GM12878 (cell line): Measurements from ENCODE around the gene C20orf173. TPM values are rescaled to one million over a fixed set of nuclear protein-coding genes. Genes with fewer than 3 reads are reported as not detected.

Source experiments
- ATAC-seq: fragments of 200-7000 bp; cut with Tn5 transposase; 3 replicates; pipeline ENCODE4 v1.9.1; 2020; ENCODE audit warnings: mild to moderate bottlenecking, moderate library complexity
- BruUV-seq: library from RNA; stranded (reverse); fragments of 400-500 nt; replicated peaks from 2 replicates; lab custom pipeline; 2021; lab: Mats Ljungman, UMichigan
- CTCF ChIA-PET: fragments of 300-600 bp; sonication (Branson Sonifier 250); formaldehyde crosslinking; extraction: SDS; loops from one replicate; lab custom pipeline; 2021; ENCODE audit warnings: inconsistent platforms; lab: Yijun Ruan, JAX
- POLR2A ChIA-PET: fragments of 350-600 bp; formaldehyde crosslinking; extraction: SDS; loops from one replicate; lab custom pipeline; 2021; ENCODE audit warnings: inconsistent platforms; lab: Charles Lee
- RAD21 ChIA-PET: fragments of 300-600 bp; sonication (Branson Sonifier 250); formaldehyde crosslinking; loops from one replicate; lab custom pipeline; 2023; ENCODE audit warnings: antibody characterized with exemption; ENCODE audit not compliant: unreplicated experiment; lab: Charles Lee
- SMC1A ChIA-PET: fragments of 300-600 bp; sonication (Branson Sonifier 250); formaldehyde crosslinking; loops from one replicate; lab custom pipeline; 2023; ENCODE audit not compliant: unreplicated experiment, uncharacterized antibody; lab: Charles Lee
- DNase-seq: peaks from one replicate; pipeline ENCODE4 v3.0.0-alpha.2; 2011; ENCODE audit warnings: low read depth, low spot score
- FAIRE-seq: peaks from 3 replicates; lab custom pipeline; 2011; peaks lifted over from hg19 to GRCh38; lab: Jason Lieb, UNC
- H2AFZ ChIP-seq: 2 replicates; pipeline ENCODE4 v1.6.0; 2011; ENCODE audit warnings: low read depth, low read length, control low read depth; ENCODE audit not compliant: control insufficient read depth
- H3K27ac ChIP-seq: 2 replicates; pipeline ENCODE4 v1.5.1; 2011; ENCODE audit warnings: control low read depth; ENCODE audit not compliant: control insufficient read depth, insufficient read depth
- H3K27me3 ChIP-seq, 2 experiments: replicated peaks in 1 of 2; 2 replicates each; pipeline versions ENCODE4 v1.6.0 to v1.6.1; 2011; ENCODE audit warnings: low read length in 1 of 2; ENCODE audit not compliant: control insufficient read depth in 2 of 2, insufficient read depth in 2 of 2
- H3K36me3 ChIP-seq, 2 experiments: 2 replicates each; pipeline ENCODE4 v1.5.1; 2011; ENCODE audit warnings: low read length in 1 of 2; ENCODE audit not compliant: control insufficient read depth in 2 of 2, insufficient read depth in 2 of 2
- H3K4me1 ChIP-seq: 2 replicates; pipeline ENCODE4 v1.6.1; 2011; ENCODE audit warnings: mild to moderate bottlenecking, low read length, moderate library complexity, mixed read lengths; ENCODE audit not compliant: control insufficient read depth, insufficient read depth
- H3K4me2 ChIP-seq: 2 replicates; pipeline ENCODE4 v1.6.0; 2011; ENCODE audit warnings: control low read depth; ENCODE audit not compliant: control insufficient read depth, insufficient read depth
- H3K4me3 ChIP-seq: fragments of 200-600 bp; sonication (generic); 2 replicates; pipeline ENCODE4 v1.5.1; 2016
- H3K79me2 ChIP-seq: 2 replicates; pipeline ENCODE4 v1.6.0; 2011; ENCODE audit warnings: low read length; ENCODE audit not compliant: control insufficient read depth, insufficient read depth
- H3K9ac ChIP-seq: 2 replicates; pipeline ENCODE4 v1.8.0; 2011; ENCODE audit warnings: low read length, control low read depth, mixed read lengths; ENCODE audit not compliant: control insufficient read depth, insufficient read depth
- H3K9me3 ChIP-seq: replicated peaks from 3 replicates; pipeline ENCODE4 v1.5.1; 2011; ENCODE audit warnings: mild to moderate bottlenecking, low read length; ENCODE audit not compliant: control insufficient read depth, insufficient read depth
- H4K20me1 ChIP-seq: 2 replicates; pipeline ENCODE4 v1.6.0; 2011; ENCODE audit not compliant: control insufficient read depth, insufficient read depth
- CUX1 ChIP-seq: IDR thresholded peaks from 2 replicates; pipeline ENCODE4 v1.6.1; 2012; ENCODE audit warnings: improper control_type of control experiment, low read depth, low read length; ENCODE audit not compliant: insufficient replicate concordance
- GATAD2B ChIP-seq: fragments of 450-650 bp; conservative IDR thresholded peaks from 2 replicates; pipeline ENCODE4 v1.6.1; 2017; ENCODE audit warnings: low read depth, mild to moderate bottlenecking, moderate library complexity
- MTA2 ChIP-seq: fragments of 450-650 bp; IDR thresholded peaks from 2 replicates; pipeline ENCODE4 v1.6.1; 2016; ENCODE audit warnings: low read depth, mild to moderate bottlenecking, moderate library complexity
- MYB ChIP-seq: fragments of 150-350 bp; IDR thresholded peaks from 2 replicates; pipeline ENCODE4 v1.6.1; 2014; ENCODE audit warnings: mild to moderate bottlenecking, low read depth, low read length, borderline replicate concordance
- NR2F1 ChIP-seq: fragments of 450-650 bp; conservative IDR thresholded peaks from 2 replicates; pipeline ENCODE4 v1.6.1; 2017; ENCODE audit warnings: mild to moderate bottlenecking
- PRDM15 ChIP-seq: fragments of 450-650 bp; formaldehyde crosslinking; IDR thresholded peaks from 2 replicates; pipeline ENCODE4 v1.4.0; 2020; ENCODE audit warnings: mild to moderate bottlenecking, moderate library complexity
- SKIL ChIP-seq: fragments of 450-650 bp; IDR thresholded peaks from 2 replicates; pipeline ENCODE4 v1.6.1; 2017; ENCODE audit warnings: mild to moderate bottlenecking, low read depth, inconsistent platforms; ENCODE audit not compliant: poor library complexity, severe bottlenecking
- SRF ChIP-seq, 2 experiments: IDR thresholded peaks; 2 replicates each; pipeline ENCODE4 v1.6.1; 2011; ENCODE audit warnings: low read depth in 2 of 2, low read length in 2 of 2, mild to moderate bottlenecking in 1 of 2, moderate library complexity in 1 of 2
- SUPT20H ChIP-seq: IDR thresholded peaks from 2 replicates; pipeline ENCODE4 v1.6.1; 2011; ENCODE audit warnings: low read depth, mild to moderate bottlenecking, low read length, moderate library complexity, borderline replicate concordance; ENCODE audit not compliant: control insufficient read depth
- YBX1 ChIP-seq: fragments of 450-650 bp; IDR thresholded peaks from 2 replicates; pipeline ENCODE4 v1.6.1; 2016; ENCODE audit warnings: antibody characterized with exemption
- YY1 ChIP-seq: IDR thresholded peaks from 2 replicates; pipeline ENCODE4 v1.6.1; 2011; ENCODE audit warnings: low read depth, mild to moderate bottlenecking, low read length
- ZBED1 ChIP-seq: IDR thresholded peaks from 2 replicates; pipeline ENCODE4 v1.6.1; 2016; ENCODE audit warnings: borderline replicate concordance
- WGBS: methylation state at CpG from one replicate; pipeline ENCODE4 v1.1.6; 2016; ENCODE audit warnings: low lambda C conversion rate; ENCODE audit not compliant: insufficient replicate concordance, insufficient coverage; ENCODE audit errors: missing lambda C conversion rate; 5-methylcytosine and 5-hydroxymethylcytosine counted together
- in situ Hi-C: fragments of 300-500 bp; cut with MboI; formaldehyde crosslinking; loops from 9 replicates; pipeline ENCODE4 v1.14.3; 2018; ENCODE audit warnings: mixed read lengths
- intact Hi-C: fragments of 100-400 bp; cut with micrococcal nuclease; formaldehyde crosslinking; loops from one replicate; pipeline ENCODE4 v1.14.2; 2022; ENCODE audit not compliant: unreplicated experiment
- polyA plus RNA-seq, 11 experiments: library from polyadenylated mRNA; depleted of rRNA in 4 of 11; unstranded in 6 of 11; stranded (reverse) in 5 of 11; fragments of >200 nt; fragmentation: Nextera tagmentation in 4 of 11; fragmentation: Illumina TruSeq in 1 of 11; extraction: Ambion mirVana in 4 of 11; extraction: Trizol in 1 of 11; gene quantifications; 1 replicate in 1 of 11; 2 replicates in 10 of 11; pipeline versions ENCODE4 v1.2.1 to v1.2.3, GENCODE V29; 2011 to 2016; ENCODE audit warnings: inconsistent platforms in 2 of 11, missing spikeins in 2 of 11, low read depth in 1 of 11
- total RNA-seq, 4 experiments: library from RNA; depleted of rRNA in 3 of 4; stranded (reverse); fragments of >200 nt in 3 of 4; fragmentation: Illumina TruSeq in 1 of 4; extraction: Trizol in 1 of 4; gene quantifications; 2 replicates each; pipeline versions ENCODE4 v1.2.1 to v1.2.3, GENCODE V29; 2013 to 2021

The C20orf173 gene
- total and polyA plus RNA-seq, 10 of the 15 experiments (the other 5 are each of a cell fraction or from before 2014, with no cell fraction given), result not detected

- DNase-seq (no peak), FAIRE-seq (no peak), ATAC-seq (no peak)
- Histone ChIP-seq H3K4me3 (no peak overlapping the region), H3K9ac (no peak overlapping the region), H3K4me1 (no peaks in the 10 kb centered on the region), H3K9me3 (no peaks in the 10 kb centered on the region), H3K27me3 (no peaks in the 10 kb centered on the region), H4K20me1 (no peaks in the 10 kb centered on the region), H2AFZ (no peak overlapping the region), H3K4me2 (no peak overlapping the region), H3K36me3 (peaks cover 16 to 23% of the 10 kb centered on the region in 2 experiments), H3K27ac (no peak overlapping the region), H3K79me2 (no peaks in the 10 kb centered on the region)
- intact Hi-C loops (no loop called here), in situ Hi-C loops (no loop called here)
- WGBS, result 89% methylated on average over 2 of the region's 3 CpGs
- ChIA-PET POLR2A (no interaction called here), RAD21 (no interaction called here), CTCF (interaction anchor here (1.2 kb wide), 1 partner anchor 19 kb away, joined by 3 read pairs; no protein-coding TSS in a partner anchor), SMC1A (no interaction called here)
- BruUV-seq, result no TSS peak
- TF ChIP-seq MTA2 (no peak), PRDM15 (CRISPR knock-in tag) (no peak), YY1 (no peak), GATAD2B (no peak), NR2F1 (no peak), SKIL (no peak), SUPT20H (no peak), MYB (no peak), YBX1 (no peak), CUX1 (no peak), SRF (IDR thresholded peaks at IDR 0.05; ENCODE audit: low read depth in 2 of 2, low read length in 2 of 2) (no peak), ZBED1 (no peak)
These were observed 23.5 kb upstream of the C20orf173 start for GRCh38 chr20:35552914-35553313.
